ENCODE data around the gene CRAMP1.
A peak's percentile ranks its signal among the peaks of the same experiment; 100 is the strongest.
"Not testable (repeated sequence)": the region's sequence is repeated elsewhere in the genome, so short reads cannot be mapped to it uniquely, and the experiment has no call there.

The CRAMP1 gene

DNA sequence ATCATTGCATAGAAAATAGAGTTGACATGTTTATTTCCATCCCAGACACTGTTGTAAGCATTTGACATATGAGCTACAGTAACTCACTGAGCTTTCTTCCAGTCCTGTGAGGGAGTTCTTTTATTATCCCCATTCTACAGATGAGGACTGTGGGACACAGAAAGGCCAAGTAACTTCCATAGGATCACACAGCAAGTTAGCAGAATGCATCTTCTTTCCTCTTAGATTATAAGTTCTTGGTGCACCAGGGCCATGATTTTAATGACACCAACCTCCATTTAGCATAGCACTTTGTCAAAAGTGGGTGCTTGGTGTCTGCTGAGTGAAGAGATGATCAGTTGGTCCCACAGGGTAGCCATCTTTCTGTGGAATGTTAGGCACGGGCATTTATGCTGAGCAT is 78.7 kb downstream of the CRAMP1 start:
- DNase-seq, result no peak

DNA sequence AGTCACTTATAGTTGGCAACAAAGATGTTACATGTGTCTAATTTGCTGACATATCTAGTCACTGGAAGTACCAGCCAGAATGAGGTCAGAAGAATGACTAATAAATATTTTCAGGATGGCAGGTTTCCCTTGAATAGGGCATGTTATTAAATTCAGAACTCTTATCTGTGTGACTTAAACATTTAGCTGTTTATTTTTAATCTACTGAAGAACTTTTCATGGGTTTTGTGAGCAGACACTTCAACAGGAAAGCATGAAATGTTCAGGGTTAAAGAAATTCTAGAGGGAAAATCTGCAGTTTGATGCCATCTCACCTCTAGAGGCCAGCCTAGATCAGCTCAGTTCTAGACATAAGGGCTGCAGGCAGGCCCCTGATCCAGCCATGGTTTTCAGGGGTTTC is 79.1 kb downstream of the CRAMP1 start:
- no peak for DNase-seq

DNA sequence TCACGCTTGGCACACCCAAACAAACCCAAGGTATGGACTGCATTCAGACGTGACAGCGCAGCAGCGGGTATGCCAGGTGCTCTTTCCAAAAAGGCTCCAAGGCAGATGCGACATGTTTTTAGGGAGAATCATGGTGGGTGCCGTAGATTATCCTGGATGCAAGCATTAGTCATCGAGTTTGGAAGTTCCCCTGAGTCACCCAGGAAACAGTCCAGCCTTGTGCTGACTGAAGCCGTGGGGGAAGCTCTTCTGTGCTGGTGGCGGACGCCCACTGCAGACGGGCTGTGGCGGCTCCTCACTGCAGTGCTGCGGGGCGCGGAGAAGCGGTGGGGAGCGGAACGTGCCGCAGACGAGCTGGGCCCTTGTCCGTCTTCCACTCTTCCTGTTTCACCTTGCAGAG is 79.8 kb downstream of the CRAMP1 start:
- no peak for DNase-seq

DNA sequence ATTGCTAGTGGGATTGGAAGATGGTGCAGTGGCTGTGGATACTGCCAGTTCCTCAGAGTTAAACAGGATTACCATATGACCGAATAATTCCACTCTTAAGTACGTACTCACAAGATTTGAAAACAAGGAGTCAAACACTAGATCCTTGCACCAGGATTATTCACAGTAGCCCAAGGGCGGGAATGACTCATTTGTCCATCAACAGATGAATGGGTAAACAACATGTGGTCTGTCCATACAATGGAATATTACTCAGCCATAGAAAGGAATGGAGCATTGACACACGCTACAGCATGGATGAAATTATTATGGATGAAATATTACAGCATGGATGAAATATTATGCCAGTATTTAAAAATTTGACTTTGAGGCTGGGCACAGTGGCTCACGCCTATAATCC is 84.7 kb downstream of the CRAMP1 start:
- DNase-seq, result no peak

DNA sequence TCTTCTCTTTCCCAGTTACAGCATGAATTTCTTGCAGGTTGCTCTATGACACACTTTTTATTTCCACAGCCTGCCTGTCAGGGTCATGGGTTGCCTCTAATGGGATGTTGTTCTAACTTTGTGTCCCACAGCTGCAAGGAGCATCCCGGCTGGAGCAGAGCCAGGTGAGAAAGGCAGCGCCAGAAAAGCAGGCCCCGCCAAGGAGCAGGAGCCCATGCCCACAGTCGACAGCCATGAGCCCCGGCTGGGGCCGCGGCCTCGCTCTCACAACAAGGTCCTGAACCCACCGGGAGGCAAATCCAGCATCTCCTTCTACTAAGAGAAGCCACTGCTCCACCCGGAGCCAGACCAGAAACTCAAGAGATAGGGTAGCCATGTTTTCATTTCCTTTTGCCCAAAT is 86.5 kb downstream of the CRAMP1 start:
- DNase-seq, result no peak

DNA sequence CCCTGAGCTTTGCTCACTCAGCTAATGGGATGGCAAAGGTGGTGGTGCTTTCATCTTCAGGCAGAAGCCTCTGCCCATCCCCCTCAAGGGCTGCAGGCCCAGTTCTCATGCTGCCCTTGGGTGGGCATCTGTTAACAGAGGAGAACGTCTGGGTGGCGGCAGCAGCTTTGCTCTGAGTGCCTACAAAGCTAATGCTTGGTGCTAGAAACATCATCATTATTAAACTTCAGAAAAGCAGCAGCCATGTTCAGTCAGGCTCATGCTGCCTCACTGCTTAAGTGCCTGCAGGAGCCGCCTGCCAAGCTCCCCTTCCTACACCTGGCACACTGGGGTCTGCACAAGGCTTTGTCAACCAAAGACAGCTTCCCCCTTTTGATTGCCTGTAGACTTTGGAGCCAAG is 88.1 kb downstream of the CRAMP1 start:
- DNase-seq, result no peak

DNA sequence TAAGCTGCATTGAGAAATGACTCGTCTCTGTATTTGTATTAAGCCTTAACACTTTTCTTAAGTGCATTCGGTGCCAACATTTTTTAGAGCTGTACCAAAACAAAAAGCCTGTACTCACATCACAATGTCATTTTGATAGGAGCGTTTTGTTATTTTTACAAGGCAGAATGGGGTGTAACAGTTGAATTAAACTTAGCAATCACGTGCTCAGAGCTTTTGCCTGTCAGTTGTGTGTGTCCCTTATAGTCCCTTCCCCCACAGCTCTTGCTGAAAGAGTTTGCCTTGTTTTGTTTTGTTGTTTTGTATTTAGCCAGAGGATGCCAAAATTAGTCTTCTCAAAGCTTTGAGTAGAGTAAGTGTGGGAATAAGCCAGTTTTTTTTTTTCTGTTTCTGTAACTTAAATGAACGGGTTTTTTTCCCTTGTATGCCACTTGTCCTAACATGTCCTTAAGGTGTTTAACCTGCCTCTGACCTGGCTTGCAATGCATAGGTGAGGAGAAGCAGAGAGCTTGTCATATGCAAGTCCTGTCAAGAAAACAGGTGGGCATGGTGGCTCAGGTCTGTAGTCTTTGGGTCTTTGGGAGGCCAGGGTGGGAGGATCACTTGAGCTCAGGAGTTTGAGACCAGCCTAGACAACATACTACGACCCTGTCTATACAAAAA is 89.2 kb downstream of the CRAMP1 start:
- DNase-seq, result no peak

DNA sequence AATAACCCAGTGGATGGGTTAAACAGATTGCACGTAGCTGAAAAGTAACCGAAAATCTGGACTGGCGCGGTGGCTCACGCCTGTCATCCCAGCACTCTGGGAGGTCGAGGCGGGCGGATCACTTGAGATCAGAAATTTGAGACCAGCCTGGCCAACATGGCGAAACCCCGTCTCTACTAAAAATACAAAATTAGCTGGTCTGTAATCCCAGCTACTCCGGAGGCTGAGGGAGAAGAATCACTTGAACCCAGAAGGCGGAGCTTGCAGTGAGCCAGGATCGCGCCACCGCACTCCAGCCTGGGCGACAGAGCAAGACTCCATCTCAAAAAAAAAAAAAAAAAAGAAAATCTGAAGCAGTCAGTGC is 93.1 kb downstream of the CRAMP1 start:
- not testable (repeated sequence) for DNase-seq

DNA sequence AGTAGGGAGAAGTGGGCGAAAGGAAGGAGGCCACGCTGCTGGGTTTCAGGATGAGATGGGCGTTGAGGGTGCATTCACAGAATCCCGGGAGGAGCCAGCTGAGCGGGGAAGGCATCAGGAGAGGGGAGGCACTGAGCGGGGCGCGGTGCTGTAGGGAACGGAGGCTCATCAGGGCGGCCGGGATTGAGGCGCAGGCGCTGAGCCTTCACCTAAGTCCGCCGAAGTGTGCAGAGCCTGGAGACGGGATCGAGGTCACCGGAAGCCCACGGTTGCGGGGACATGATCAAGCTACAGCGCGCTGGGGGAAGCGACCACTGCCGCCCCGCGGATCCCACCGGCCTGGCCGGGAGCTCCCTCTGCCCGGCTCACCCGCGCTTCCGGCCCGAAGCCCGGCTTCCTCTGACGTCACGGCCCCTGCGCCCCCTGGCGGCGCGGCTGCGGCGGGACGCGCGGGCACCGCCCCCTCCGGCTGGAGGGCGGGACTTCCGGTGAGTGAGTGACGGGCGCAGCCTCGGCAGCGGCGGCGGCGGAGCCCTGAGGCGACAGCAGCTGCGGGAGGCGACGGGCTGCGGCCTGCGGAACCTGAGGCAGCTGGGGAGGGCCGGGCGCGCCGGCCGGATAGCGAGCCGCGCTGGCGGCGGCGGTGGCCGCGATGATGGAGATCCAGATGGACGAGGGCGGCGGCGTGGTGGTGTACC is 93.7 kb downstream of the CRAMP1 start, which contains the start of gene MAPK8IP3:
Gene MAPK8IP3 (plus strand): TSS at position 508 of the 698 bp plus-strand sequence. CDS start 145 bp downstream, at position 653.
- peak; percentile 93 for DNase-seq

DNA sequence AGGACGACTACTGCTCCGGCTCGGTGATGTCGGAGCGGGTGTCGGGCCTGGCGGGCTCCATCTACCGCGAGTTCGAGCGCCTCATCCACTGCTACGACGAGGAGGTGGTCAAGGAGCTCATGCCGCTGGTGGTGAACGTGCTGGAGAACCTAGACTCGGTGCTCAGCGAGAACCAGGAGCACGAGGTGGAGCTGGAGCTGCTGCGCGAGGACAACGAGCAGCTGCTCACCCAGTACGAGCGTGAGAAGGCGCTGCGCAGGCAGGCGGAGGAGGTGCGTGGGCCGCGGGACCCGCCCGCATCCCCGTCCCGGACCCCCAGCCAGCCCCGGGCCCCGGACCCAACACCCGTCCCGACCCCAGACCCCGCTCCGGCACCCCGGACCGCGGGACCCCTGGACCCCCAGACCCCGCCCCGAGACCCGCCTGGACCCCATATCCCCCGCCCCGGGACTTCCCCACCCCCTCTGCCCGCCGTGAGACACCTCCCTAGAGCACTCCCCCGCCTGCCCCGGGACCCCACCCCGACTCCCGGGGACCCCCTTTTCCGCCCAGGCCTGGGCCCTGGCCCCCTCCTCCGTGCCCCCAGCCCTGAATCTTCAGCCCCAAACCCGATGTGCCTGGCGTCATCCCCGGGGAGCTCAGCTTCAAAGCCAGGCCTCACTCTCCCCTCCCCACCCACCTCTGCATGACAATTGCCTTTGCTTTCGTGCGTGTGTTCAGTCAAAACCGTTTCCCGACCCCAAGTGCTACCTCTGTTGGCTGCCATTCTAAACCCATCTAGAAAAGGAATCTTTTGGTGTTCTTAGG is 94.4 kb downstream of the CRAMP1 start:
- DNase-seq, result peak; percentile 40

DNA sequence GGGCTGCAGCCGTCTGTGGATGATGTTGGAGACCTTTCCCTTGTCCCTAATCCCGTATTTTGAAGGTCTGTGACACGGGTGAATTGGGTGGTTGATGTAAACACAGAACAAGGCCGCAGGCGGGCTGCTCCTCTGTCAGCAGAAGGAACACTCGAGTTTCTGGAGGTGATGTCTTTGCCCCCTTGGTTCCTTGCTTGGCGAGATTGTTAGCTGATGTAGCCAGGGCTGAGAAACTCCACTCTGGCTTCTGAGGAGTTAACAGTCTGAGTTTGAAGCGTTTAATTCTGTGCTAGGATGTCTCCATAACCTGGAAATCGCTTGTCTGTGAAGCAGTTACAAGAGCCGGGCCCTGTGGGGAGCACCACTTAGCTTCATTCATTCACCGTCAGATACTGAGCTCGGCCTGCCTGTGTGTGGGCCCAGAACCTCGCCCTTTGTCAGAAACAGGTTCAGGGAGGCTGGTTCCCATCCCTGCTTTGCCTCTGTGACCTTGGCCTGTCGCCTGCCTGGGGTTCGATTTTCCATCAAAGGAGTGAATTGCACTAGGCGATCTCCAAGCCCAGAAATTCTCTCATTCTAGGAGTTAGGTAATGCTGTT is 95.1 kb downstream of the CRAMP1 start:
- DNase-seq, result no peak

DNA sequence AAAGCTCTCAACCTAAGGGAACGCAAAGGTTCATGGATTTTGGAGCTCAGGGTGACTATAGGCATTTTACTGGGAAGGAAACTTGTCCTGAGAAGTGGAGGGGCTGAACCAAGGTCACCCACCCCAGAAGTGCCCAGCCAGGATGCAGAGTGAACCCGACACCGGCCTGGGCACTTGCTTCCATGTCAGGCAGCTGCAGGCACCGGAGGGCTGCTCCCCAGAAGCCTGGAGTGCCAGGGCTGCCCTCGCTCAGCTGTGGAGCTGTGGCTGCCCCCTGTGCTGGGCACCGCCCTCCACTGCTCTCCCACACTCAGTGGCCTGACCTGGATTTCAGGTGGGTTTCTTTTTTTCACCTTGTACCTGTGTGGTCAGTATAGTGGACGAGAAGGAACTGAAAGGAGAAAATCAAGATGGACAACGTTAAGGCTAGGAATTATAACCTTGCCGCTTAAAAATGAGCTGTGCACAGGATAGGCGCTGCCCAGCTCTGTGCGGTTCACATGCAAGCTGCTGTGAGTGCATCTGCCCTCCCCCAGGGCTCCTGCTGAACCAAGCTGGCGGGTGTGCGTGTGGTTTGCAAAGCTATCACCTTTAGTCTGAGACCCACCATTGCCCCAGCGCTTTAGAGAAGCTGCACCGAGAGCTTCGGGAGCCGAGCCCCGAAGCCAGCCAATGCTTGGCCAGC is 96.1 kb downstream of the CRAMP1 start:
- DNase-seq, result peak; percentile 47

DNA sequence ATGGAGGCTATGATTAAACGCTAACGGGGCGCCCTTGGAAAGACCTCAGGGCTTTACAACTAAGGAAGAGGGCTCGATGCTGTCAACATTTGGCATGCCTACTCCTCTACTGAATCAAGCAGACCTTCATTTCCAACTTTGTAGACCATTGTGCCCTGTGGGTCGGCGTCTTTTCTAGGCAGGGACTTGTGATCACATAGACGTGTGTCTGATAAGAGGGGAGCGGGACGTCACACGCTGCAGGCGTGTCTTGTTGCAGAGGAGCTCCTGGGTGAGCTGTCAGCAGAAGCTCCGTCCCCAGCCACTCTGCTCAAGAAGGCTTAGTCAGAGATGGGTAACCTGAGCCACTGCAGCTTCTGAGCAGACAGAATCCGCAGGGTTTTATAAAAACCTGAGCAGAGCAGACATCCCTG is 96.6 kb downstream of the CRAMP1 start:
- DNase-seq, result peak; percentile 45

DNA sequence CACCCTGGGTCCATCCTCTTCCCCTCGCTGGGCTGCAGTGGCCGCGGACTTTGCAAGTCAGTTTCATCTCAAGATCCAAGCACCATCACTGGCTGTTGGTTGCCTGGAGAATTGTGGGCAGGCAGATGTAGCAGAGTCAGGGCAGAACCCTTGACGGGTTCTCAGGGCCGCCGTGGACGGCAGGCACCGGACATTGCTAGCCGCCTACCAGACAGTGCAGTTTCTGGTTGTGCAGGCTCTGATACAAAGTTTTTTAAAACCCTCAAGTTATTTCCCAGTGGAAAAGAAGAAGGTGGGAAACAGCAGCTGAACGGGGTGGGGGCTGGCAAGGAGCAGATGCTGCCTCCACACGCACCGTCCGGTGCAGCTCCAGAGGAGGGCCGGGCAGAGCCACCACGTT is 97.2 kb downstream of the CRAMP1 start:
- no peak for DNase-seq

DNA sequence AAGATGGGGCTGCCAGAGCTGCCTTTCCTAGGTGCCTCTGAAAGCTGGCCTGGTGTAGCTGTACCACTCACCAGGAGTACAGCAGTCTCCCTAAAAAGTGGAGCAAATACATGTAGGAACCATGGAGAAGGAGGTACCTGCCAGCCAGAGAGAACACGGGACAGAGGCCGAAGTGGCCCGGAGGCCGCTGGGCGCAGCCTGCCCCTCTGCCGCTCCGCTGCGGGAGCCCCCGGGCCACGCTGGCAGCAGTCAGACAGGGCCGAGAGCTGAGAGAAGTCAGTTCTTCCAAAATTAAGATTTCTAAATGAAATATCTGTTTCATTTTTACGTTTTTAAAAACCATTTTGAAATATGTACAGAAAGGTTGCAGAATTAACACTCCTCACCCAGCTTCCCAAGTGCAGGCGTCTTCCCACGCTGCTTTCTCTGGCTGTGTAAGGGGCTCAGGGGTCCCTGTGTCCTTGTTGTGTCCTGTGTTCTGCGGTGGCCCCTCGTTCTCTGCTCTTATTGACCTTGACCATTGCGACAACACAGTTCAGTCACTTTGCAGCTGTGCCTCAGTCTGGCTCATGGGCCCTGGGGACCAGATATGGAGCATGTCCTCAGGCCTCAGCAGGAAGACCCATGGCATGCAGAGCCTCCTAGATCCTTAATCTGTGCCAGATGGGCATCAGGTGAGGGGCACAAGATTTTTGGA is 98.8 kb downstream of the CRAMP1 start:
- DNase-seq, result no peak

DNA sequence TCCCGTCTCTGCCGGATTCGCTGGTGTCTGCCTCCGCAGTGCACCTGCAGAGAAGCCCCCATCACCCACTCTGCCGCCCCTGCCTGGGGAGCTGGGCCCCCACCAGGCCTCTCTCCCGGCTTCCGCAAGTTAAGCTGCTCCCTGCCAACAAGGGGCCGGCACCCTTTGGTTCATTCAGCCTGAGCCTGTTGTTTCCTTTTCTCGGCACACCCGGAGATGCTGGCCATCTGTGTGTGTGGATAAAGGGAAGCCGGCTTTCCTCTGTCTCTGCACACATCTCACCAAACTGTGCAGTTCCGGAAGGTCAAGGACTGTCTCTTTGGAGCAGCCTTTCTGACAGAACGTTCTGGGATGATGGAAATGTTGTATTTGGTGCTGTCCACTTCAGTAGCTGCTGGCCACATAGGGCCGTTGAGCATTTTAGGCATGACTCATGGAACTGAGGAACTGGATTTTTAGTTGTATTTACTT is 100.7 kb downstream of the CRAMP1 start:
- DNase-seq, result no peak

DNA sequence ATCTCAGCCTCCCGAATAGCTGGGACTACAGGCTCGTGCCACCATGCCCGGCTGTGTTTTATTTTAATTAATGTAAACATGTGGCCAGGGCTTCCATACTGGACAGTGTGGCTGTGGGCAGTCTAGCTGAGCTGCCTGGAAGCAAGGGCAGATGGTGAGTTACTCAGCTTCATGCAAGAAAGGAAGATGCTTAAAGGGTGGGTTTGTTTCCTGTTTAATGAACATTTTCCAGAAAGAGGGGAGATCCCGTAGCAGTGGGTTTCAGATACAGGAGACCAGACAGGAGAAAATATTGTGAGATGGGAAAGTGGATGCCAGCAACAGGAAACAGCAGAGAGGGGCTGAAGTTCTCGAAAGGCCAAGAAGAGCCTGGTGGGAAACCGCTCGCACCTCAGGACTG is 101.2 kb downstream of the CRAMP1 start:
- DNase-seq, result no peak

DNA sequence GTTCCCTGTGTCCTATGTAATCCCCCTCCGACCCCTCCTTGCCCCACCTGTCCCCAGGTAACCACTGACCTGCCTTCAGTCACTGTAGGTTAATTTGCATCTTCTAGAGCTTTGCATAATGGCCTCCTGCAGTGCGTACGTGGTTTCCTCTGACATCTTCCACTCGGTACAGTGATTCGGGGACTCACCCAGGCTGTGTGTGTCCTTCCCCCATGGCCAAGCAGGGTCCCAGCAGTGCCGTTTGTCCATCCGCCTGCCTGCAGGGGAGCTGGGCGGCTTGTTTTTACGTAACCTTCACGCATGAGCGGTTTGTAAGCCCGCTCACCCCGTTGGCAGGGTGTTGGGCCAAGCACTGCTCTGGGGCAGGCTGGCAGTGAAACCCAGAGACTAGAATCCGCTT is 101.8 kb downstream of the CRAMP1 start:
- no peak for DNase-seq

DNA sequence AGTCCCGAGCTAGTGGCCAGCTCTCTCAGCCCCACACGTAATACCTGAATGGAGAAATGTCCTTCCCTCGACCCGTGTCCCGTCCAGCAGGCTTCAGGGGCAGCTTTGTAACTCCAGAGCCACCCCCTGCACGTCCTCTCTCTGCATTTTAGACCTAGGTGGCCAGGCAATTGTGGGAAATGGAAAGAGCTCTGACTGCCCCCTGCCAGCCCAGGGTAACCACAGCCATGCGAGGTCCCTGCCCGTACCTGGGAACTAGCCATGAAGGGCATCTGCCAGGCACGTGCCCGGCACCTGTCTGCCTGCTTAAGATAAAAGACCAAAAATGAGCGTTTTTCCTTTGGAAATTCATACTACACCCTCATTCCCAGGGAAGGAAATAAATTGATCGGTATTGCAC is 103.1 kb downstream of the CRAMP1 start:
- no peak for DNase-seq

DNA sequence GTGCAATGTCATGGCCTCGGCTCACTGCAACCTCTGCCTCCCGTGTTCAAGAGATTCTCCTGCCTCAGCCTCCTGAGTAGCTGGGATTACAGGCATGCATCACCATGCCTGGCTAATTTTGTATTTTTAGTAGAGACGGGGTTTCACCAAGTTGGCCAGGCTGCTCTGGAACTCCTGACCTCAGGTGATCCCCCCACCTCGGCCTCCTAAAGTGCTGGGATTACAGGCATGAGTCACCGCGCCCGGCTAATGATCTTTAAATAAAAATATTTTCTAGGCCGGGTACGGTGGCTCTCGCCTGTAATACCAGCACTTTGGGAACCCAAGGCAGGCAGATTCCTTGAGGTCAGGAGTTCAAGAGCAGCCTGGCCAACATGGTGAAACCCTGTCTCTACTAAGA is 106.1 kb downstream of the CRAMP1 start:
- not testable (repeated sequence) for DNase-seq

DNA sequence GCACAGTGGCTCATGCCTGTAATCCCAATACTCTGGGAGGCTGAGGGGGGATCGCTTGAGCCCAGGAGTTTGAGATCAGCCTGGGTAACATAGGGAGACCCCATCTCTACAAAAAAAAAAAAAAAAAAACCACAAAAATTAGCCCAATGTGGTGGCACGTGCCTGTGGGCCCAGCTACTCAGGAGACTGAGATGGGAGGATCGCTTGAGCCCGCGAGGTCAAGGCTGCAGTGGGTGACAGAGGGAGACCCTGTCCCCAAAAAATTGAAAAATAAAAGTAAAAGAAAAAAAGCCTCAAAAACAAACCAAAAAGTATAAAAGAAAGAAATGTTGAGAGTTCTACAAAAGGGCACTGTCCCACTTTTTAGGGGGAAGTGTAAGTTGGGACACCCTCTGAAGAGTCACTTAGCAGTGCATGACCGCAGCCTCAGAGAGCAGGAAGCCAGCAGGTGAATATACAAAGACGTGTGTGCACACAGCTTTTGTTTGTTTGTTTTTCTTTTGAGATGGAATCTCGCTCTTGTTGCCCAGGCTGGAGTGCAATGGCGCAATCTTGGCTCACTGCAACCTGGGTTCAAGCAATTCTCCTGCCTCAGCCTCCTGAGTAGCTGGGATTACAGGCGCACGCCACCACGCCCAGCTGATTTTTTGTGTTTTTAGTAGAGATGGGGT is 107.5 kb downstream of the CRAMP1 start:
- DNase-seq, result peak; percentile 28

DNA sequence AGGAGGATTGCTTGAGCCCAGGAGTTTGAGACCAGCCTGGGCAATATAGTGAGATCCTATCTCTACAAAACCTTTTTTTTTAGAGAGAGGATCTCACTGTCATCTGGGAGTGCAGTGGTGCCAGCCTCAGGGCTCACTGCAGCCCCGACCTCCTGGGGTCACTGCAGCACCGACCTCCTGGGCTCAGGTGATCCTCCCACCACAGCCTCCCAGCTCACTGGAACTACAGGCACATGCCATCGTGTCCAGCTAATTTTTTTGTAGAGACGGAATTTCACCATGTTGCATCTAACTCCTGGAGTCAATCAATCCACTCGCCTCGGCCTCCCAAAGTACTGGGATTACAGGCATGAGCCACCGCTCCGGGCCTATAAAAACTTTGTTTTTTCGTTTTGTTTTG is 109.2 kb downstream of the CRAMP1 start:
- no peak for DNase-seq

Data from activated gamma-delta T cell treated with Interleukin-2 at 50 U/mL for 16 hours (primary cell).